ENCODE data around the gene ETV3. TPM values are rescaled to one million over a fixed set of nuclear protein-coding genes. Genes with fewer than 3 reads are reported as not detected.

ETV3 gene
- total and polyA plus RNA-seq, 2 experiments from 2014 or later, result 5.6 to 21.0 TPM

DNA sequence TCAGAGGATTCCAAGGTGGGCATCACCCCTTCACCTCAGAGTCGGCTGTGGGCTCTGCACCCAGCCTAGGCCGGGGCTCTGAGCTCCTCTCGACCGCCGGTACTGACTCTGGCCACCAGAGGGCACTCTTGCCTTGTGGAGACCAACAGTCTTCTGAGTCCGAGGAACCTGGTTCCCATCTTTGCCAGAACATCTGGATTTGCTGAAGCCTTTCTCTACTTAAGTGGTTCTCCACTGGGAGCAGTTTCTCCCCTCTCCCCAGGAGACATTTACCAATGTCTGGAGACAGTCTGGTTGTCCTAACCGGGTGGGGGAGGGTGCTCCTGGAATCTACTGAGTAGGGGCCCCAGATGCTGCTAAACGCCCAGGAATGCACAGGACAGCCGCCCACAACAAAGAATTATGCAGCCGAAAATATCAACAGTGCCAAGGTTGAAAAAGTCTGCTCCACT lies 48.0 kb downstream of the ETV3 start:
- Histone ChIP-seq H3K9me3 (ENCODE audit: low read depth) (no peaks in the 10 kb centered on the region), H3K27ac (no peak overlapping the region), H3K4me1 (ENCODE audit: low read depth) (no peaks in the 10 kb centered on the region), H3K36me3 (no peaks in the 10 kb centered on the region), H3K4me3 (no peak overlapping the region), H3K27me3 (no peaks in the 10 kb centered on the region)
- TF ChIP-seq CTCF (IDR thresholded peaks at IDR 0.05; ENCODE audit: low read depth, low read length), result peak; percentile 95
- peak; percentile 91 to 92 for DNase-seq (ENCODE audit: low read depth in 1 of 2, low spot score in 1 of 2)

DNA sequence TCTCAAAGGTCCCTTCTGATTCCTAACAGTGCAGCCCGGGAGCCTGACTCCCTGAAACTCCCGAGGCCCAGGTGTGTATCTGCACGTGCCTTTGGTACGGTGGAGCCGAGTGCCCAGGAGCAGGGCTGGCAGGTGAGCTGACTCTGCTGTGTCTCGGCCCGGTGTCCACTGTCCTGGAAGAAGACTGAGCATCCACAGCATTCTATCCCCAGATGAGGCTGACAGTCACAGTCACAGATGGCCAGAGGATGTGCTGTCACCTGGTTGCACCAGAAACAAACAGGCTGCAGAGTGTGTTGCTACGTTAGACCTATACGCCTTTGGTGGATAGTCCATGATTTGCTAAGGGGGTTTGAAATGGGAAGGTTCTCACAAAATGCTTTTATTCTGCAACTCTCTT lies 48.4 kb downstream of the ETV3 start:
- no peak overlapping the region for H3K4me3 ChIP-seq
- H3K36me3 ChIP-seq, result no peaks in the 10 kb centered on the region
- H3K9me3 ChIP-seq (ENCODE audit: low read depth), result no peaks in the 10 kb centered on the region
- DNase-seq (ENCODE audit: low read depth in 1 of 2, low spot score in 1 of 2), result no peak
- H3K27ac ChIP-seq, result no peak overlapping the region
- no peaks in the 10 kb centered on the region for H3K4me1 ChIP-seq (ENCODE audit: low read depth)
- H3K27me3 ChIP-seq, result no peaks in the 10 kb centered on the region
- no peak for TF ChIP-seq CTCF (IDR thresholded peaks at IDR 0.05; ENCODE audit: low read depth, low read length)

DNA sequence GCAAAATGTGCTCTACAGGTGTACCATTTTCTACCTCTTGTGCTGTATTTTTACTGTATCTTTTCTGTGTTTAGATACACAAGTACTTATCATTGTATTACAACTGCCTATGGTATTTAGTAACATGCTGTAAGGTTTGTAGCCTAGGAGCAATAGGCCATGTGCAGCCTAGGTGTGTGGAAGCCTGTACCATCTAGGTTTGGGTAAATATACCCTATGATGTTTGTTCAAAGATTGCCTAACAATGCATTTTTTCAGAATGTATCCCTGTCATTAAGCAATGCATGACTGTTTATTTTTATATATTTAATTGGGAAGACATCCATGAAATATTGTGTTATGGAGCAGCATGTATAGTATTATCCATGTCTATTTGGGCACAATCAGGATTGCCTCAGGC lies 49.6 kb downstream of the ETV3 start:
- no peak for TF ChIP-seq CTCF (IDR thresholded peaks at IDR 0.05; ENCODE audit: low read depth, low read length)
- no peaks in the 10 kb centered on the region for H3K36me3 ChIP-seq
- H3K9me3 ChIP-seq (ENCODE audit: low read depth), result no peaks in the 10 kb centered on the region
- no peaks in the 10 kb centered on the region for H3K27me3 ChIP-seq
- DNase-seq (ENCODE audit: low read depth in 1 of 2, low spot score in 1 of 2), result no peak
- no peaks in the 10 kb centered on the region for H3K4me1 ChIP-seq (ENCODE audit: low read depth)
- no peak overlapping the region for H3K27ac ChIP-seq
- H3K4me3 ChIP-seq, result no peak overlapping the region

DNA sequence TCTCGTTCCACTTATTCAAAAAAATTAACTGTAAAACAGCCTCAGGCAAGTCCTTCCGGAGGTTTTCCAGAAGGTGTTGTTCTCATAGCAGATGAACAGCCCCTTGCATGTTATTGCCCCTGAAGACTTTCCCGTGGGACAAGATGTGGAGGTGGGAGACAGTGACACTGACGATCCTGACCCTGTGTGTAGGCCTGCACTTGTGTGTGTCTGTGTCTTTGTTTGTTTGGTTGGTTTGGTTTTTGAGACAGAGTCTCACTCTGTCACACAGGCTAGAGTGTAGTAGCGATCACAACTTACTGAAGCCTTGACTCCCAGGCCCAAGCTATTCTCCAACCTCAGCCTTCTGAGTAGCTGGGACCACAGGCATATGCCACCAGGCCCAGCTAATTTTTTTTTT lies 51.2 kb downstream of the ETV3 start:
- TF ChIP-seq CTCF (IDR thresholded peaks at IDR 0.05; ENCODE audit: low read depth, low read length), result no peak
- H3K4me3 ChIP-seq, result no peak overlapping the region
- H3K27ac ChIP-seq, result no peak overlapping the region
- DNase-seq (ENCODE audit: low read depth in 1 of 2, low spot score in 1 of 2), result no peak
- H3K36me3 ChIP-seq, result no peaks in the 10 kb centered on the region
- H3K27me3 ChIP-seq, result no peaks in the 10 kb centered on the region
- no peaks in the 10 kb centered on the region for H3K4me1 ChIP-seq (ENCODE audit: low read depth)
- H3K9me3 ChIP-seq (ENCODE audit: low read depth), result no peaks in the 10 kb centered on the region

DNA sequence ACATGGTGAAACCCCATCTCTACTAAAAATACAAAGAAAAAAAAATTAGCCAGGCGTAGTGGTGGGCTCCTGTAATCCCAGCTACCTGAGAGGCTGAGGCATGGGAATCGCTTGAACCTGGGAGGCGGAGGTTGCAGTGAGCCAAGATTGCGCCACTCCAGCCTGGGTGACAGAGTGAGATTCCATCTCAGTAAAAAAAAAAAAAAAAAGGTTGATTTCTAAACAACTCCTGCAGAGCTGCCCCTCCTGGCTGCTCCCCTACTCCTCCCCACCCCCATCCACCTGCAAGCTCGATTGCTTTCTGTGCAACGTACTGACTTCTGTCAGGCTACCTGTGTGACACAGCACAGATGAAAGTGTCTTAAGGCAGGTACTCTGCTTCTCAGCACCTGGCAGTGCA lies 51.9 kb downstream of the ETV3 start:
- TF ChIP-seq CTCF (IDR thresholded peaks at IDR 0.05; ENCODE audit: low read depth, low read length), result no peak
- no peaks in the 10 kb centered on the region for H3K36me3 ChIP-seq
- H3K9me3 ChIP-seq (ENCODE audit: low read depth), result no peaks in the 10 kb centered on the region
- no peak overlapping the region for H3K4me3 ChIP-seq
- no peak for DNase-seq (ENCODE audit: low read depth in 1 of 2, low spot score in 1 of 2)
- H3K4me1 ChIP-seq (ENCODE audit: low read depth), result no peaks in the 10 kb centered on the region
- H3K27me3 ChIP-seq, result no peaks in the 10 kb centered on the region
- no peak overlapping the region for H3K27ac ChIP-seq

DNA sequence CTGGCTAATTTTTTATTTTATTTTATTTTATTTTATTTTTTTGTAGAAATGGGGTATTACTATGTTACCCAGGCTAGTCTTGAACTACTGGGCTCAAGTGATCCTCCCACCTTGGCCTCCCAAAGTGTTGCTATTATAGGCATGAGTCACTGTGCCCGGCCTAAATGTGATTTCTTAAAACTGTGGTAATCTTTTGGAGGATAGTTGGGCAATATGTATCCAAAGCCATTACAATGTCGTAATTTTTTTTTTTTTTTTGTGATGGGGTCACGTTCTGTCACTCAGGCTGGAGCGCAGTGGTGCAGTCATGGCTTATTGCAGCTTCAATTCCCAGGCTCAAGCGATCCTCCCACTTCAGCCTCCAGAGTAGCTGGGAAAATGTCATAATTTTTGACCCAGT lies 52.8 kb downstream of the ETV3 start:
- Histone ChIP-seq H3K4me3 (no peak overlapping the region), H3K4me1 (ENCODE audit: low read depth) (no peaks in the 10 kb centered on the region), H3K36me3 (no peaks in the 10 kb centered on the region), H3K27me3 (no peaks in the 10 kb centered on the region), H3K9me3 (ENCODE audit: low read depth) (no peaks in the 10 kb centered on the region), H3K27ac (no peak overlapping the region)
- peak in 1 of 2 donors; percentile 81 for DNase-seq (ENCODE audit: low read depth in 1 of 2, low spot score in 1 of 2)
- no peak for TF ChIP-seq CTCF (IDR thresholded peaks at IDR 0.05; ENCODE audit: low read depth, low read length)

Measured in cardiac muscle cell (in vitro differentiated cells and primary cell).